ENCODE results near the gene NDUFA7.

The NDUFA7 gene

DNA sequence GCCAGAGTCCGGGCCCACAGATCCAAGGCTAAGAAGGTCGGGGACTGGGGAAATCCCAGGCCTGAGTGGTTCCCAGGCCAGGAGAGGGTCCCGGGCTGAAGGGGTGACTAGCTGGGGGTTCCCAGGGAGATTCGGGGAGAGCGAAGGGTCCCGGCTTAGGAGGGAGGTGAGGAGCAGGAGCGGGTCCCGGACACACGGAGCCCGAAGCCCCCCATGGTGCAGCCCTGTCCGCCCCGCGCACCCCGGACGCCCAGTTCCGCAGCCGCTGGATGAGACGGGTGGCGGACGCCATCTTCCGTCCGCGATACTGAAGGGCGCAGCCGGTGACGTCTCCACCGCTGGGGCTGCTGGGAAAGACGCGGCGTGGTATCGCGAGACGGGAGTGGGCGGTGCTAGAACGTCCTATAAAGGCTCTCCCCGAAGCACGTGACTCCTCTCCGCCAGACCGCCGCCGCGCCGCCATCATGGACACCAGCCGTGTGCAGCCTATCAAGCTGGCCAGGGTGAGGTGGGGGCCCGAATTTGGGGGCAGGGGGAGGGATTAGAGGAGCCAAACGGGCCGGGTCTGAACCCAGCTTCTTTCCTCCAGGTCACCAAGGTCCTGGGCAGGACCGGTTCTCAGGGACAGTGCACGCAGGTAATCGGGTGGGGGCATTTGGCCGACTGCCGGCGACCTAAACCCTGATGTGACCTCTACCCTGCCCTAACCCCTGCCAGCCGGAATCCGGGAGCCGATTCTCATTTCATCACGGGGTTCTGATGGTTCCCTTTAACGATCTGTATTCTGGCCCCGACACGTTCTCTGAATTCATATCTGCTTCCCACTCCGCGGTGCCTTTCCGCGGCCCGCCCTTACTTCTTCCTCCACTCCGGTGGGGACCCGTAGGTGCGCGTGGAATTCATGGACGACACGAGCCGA is at the start of gene NDUFA7, which contains the start of gene RPS28:
TSS of gene NDUFA7 (minus strand) at position 309 of the 919 bp plus-strand sequence. CDS start at position 292, 17 bp downstream.
TSS of gene RPS28 (plus strand) at position 430 of the 919 bp plus-strand sequence. CDS start at position 465, 35 bp downstream.
- TF ChIP-seq, protein P1, sequence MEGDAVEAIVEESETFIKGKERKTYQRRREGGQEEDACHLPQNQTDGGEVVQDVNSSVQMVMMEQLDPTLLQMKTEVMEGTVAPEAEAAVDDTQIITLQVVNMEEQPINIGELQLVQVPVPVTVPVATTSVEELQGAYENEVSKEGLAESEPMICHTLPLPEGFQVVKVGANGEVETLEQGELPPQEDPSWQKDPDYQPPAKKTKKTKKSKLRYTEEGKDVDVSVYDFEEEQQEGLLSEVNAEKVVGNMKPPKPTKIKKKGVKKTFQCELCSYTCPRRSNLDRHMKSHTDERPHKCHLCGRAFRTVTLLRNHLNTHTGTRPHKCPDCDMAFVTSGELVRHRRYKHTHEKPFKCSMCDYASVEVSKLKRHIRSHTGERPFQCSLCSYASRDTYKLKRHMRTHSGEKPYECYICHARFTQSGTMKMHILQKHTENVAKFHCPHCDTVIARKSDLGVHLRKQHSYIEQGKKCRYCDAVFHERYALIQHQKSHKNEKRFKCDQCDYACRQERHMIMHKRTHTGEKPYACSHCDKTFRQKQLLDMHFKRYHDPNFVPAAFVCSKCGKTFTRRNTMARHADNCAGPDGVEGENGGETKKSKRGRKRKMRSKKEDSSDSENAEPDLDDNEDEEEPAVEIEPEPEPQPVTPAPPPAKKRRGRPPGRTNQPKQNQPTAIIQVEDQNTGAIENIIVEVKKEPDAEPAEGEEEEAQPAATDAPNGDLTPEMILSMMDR (IDR thresholded peaks at IDR 0.05; ENCODE audit: low read depth, low read length), result no peak
- H3K4me3 ChIP-seq (replicated peaks in 1 of 2; ENCODE audit: low read depth in 2 of 2, low read length in 2 of 2), result peak within 1 kb of the TSS; percentile 98 to 99
- peak; percentile 97 to 98 for DNase-seq (ENCODE audit: low read depth in 2 of 2)

DNA sequence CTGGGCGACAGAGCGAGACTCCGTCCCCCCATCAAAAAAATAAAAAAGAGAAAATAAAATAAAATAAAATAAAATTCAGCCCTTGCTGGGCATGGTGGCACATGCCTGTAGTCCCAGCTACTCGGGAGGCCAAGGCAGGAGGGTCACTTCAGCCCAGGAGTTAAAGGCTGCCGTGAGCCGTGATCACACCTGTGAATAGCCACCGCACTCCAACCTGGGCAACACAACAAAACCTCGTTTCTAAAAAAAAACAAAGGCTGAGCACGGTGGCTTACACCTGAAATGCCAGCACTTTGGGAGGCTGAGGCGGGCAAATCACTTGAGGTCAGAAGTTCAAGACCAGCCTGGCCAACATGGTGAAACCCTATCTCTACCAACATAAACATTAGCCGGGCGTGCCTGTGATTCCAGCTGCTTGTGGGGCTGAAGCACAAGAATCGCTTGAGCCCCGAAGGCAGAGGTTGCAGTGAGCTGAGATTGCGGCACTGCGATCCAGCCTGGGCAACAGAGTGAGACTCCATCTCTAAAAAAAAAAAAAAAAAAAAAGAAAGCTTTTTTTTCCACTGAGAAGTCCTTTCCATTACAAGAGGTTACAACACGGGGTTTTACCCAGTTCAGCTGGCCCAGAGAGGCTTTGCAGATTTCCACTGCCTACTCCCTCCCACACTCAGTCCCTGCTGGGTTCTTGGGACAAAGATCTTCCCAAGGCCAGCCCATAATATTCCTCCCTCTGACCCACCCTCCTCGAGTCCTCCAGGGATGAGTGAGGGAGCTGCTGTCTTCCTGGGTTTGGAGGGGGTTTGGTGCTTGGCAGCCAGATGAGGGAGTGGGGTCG is 49.2 kb upstream of the NDUFA7 start:
- peak in 1 of 2 donors; percentile 56 for DNase-seq (ENCODE audit: low read depth in 2 of 2)
- no peak overlapping the region for H3K4me3 ChIP-seq (replicated peaks in 1 of 2; ENCODE audit: low read depth in 2 of 2, low read length in 2 of 2)
- TF ChIP-seq, protein P1 (IDR thresholded peaks at IDR 0.05; ENCODE audit: low read depth, low read length), result no peak

DNA sequence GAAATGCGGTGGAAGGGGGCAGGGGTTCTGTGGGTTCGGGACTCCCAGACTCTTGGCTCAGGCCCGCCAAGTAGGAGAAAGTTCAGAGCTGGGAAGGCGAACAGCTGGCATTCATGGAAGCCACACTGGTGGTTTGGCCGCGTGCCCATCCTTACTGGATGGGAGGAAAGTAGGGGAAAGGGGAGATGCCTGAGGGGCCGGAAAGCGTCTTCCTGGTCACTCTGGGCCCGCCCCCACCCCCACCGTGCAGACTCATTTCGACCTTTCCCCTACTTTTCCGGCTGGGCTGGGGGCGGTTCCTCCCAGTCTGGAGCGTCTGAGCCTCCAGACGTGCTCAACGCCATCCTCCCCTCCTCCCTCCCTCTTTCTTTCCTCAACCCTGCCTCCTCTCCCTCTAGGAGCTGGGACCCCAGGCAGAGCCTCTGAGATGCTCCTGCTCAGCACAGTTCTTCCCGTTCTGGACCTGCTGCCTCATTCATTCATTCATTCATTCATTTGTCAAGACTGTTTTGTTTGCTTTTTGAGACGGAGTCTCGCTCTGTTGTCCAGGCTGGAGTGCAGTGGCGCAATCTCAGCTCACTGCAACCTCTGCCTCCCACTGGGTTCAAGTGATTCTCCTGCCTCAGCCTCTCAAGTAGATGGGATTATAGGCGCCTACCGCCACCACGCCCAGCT is 46.3 kb upstream of the NDUFA7 start:
- peak overlapping the region; percentile 3 to 94 for H3K4me3 ChIP-seq (replicated peaks in 1 of 2; ENCODE audit: low read depth in 2 of 2, low read length in 2 of 2)
- DNase-seq (ENCODE audit: low read depth in 2 of 2), result peak; percentile 97 to 99
- TF ChIP-seq, protein P1 (IDR thresholded peaks at IDR 0.05; ENCODE audit: low read depth, low read length), result no peak

- TF ChIP-seq, protein P1 (IDR thresholded peaks at IDR 0.05; ENCODE audit: low read depth, low read length), result no peak
- peak overlapping the region; percentile 3 to 94 for H3K4me3 ChIP-seq (replicated peaks in 1 of 2; ENCODE audit: low read depth in 2 of 2, low read length in 2 of 2)
- peak; percentile 59 to 85 for DNase-seq (ENCODE audit: low read depth in 2 of 2)
Observed at GRCh38 chr19:8366961-8367326, 45.8 kb upstream of the NDUFA7 start.

DNA sequence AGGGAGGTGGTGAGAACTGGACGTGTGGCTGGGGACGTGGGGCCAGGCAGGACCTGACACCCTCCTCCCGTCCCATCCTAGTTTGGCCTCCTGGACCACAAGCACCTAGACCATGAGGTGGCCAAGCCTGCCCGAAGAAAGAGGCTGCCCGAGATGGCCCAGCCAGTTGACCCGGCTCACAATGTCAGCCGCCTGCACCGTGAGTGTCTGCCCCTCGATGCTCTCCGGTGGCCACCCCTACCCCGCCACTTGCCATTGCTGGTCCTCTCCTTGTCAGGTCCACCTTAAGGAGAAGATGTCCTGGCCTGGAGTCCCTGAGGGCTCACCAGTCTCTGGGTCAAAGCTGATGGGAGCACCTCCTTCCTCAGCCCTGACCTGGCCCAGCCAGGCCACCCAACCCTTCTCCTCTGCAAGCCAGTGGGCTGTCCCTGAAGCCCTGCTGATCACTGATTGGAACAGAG is 45.0 kb upstream of the NDUFA7 start:
- peak overlapping the region in 1 of 2 donors; percentile 94 for H3K4me3 ChIP-seq (replicated peaks in 1 of 2; ENCODE audit: low read depth in 2 of 2, low read length in 2 of 2)
- TF ChIP-seq, protein P1 (IDR thresholded peaks at IDR 0.05; ENCODE audit: low read depth, low read length), result no peak
- DNase-seq (ENCODE audit: low read depth in 2 of 2), result no peak

Data from cardiac fibroblast (primary cell).